Omental fat pad (tissue), 4 donors: ENCODE measurements around the gene CDYL. TPM values are rescaled to one million over a fixed set of nuclear protein-coding genes. Genes with fewer than 3 reads are reported as not detected.

ENCODE experiments used
- ATAC-seq: fragments of 150-250 bp; one replicate; pipeline ENCODE4 v1.9.1; 2016; ENCODE audit warnings: mild to moderate bottlenecking, moderate library complexity; ENCODE audit not compliant: low FRiP score
- DNase-seq: peaks from one replicate; pipeline ENCODE4 v3.0.0-alpha.2; 2019; ENCODE audit warnings: low spot score
- total RNA-seq, 4 donors: library from RNA; depleted of rRNA; stranded (reverse); fragments of >200 nt; gene quantifications; one replicate each; pipeline ENCODE4 v1.1.0, GENCODE V29; 2016
- TF ChIP-seq, protein P1 (sequence below), 3 donors: fragments of 450-650 bp; IDR thresholded peaks; one replicate each; pipeline ENCODE4 v1.5.1; 2016 to 2017; ENCODE audit warnings: antibody characterized with exemption in 3 of 3, mild to moderate bottlenecking in 3 of 3, moderate library complexity in 2 of 3

The CDYL gene
- total RNA-seq, 4 donors from 2014 or later = 32.2 to 34.5 (median 33.0) TPM

DNA sequence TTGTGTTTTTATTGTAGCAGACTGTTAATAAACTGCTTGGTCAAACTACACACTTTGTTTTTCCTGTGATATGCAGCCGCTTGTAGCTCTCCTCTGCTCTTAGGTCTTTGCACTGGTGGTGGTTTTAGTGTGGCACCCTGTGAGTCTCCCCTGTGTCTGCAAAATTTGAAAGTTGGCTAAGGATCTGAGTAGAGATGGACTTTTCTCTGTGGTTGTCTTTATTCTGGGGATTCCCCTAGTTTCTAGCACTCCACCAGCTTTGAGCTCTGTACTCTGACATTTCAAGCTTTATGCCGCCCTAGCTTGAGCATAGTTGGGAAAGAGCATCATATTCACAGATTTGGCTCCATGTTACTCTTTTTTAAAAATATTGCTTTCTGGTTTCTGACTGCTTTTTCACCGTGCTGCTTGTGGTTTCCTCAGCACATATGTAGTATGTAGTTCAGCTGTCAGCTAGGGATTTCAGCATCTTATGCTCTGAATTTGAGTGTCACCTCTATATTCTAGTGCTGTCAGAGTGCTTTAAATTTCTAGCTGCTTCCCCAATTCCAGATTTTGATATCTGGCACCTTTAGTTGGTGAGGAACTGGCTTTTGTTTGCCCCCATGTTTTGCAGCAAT lies 25.4 kb downstream of the CDYL start:
- no peak for ATAC-seq
- TF ChIP-seq, protein P1, sequence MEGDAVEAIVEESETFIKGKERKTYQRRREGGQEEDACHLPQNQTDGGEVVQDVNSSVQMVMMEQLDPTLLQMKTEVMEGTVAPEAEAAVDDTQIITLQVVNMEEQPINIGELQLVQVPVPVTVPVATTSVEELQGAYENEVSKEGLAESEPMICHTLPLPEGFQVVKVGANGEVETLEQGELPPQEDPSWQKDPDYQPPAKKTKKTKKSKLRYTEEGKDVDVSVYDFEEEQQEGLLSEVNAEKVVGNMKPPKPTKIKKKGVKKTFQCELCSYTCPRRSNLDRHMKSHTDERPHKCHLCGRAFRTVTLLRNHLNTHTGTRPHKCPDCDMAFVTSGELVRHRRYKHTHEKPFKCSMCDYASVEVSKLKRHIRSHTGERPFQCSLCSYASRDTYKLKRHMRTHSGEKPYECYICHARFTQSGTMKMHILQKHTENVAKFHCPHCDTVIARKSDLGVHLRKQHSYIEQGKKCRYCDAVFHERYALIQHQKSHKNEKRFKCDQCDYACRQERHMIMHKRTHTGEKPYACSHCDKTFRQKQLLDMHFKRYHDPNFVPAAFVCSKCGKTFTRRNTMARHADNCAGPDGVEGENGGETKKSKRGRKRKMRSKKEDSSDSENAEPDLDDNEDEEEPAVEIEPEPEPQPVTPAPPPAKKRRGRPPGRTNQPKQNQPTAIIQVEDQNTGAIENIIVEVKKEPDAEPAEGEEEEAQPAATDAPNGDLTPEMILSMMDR (IDR thresholded peaks at IDR 0.05) = no peak
- no peak for DNase-seq

DNA sequence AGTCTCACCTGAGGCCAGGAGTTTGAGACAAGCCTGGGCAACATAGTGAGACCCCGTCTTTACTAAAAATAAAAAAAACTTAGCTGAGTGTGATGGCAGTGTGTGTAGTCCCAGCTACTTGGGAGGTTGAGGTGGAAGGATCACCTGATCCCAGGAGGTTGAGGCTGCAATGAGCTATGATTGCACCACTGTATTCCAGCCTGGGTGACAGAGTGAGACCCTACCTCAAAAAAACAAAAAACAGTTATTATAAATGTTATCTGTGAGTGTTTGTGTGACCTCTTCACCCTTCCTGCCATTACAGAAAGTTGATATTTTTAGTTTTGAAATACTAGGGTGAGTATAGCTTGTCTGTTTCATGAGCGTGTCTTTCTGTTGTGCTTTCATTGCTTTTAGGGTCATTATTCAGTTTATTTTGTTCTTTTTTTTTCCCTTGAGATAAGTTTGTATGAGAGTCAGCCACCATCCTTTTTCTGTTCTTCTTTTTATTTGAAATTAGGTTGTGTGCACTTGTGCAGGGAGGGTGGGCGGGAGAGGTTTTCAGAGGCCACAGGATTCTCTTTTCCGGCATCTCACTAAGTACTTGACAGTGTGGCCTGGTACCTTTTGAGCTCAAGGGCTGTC lies 26.2 kb downstream of the CDYL start:
- DNase-seq = no peak
- TF ChIP-seq, protein P1 (IDR thresholded peaks at IDR 0.05) = no peak
- no peak for ATAC-seq

DNA sequence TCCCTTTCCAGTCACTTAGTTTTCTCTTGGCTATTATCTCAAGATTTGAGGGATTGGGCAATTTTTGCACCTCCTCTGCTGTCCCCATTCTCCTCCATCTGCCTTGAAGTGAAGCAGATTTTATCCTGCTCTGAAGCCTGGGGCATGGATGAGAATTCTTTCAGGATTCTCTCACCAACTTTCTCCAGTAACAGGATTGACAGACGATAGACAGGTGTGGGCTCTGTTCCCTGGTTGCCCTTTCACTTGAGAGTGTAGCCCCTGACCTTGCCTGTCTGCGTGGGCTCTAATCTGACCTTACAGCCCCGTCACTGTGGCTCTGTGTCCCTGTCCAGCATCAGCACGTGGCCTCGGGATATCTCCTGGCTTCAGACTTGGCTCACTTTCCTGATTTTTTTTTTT lies 27.1 kb downstream of the CDYL start:
- ATAC-seq (no peak), DNase-seq (no peak)
- TF ChIP-seq, protein P1 (IDR thresholded peaks at IDR 0.05) = no peak

DNA sequence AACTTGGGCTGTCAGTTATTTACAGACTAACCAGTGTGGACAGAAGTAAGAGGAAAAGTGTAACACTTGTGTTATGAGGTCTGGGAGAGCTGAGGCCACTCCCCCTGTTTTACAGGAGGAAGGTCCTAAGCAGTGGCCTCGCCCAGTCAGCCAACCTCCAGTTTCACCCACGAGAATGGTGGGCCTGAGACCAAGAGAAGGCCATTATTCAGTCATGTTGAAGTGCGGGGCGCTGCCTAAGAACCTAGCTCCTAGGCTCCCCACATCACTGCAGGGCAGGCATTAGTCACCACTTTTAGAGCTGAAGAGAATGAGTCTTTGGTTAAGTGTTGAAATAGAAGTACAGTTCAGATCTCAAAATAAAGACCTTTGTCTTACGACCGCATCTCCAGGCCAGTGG lies 27.9 kb downstream of the CDYL start:
- TF ChIP-seq, protein P1 (IDR thresholded peaks at IDR 0.05) = no peak
- ATAC-seq (peak; percentile 42), DNase-seq (no peak)

DNA sequence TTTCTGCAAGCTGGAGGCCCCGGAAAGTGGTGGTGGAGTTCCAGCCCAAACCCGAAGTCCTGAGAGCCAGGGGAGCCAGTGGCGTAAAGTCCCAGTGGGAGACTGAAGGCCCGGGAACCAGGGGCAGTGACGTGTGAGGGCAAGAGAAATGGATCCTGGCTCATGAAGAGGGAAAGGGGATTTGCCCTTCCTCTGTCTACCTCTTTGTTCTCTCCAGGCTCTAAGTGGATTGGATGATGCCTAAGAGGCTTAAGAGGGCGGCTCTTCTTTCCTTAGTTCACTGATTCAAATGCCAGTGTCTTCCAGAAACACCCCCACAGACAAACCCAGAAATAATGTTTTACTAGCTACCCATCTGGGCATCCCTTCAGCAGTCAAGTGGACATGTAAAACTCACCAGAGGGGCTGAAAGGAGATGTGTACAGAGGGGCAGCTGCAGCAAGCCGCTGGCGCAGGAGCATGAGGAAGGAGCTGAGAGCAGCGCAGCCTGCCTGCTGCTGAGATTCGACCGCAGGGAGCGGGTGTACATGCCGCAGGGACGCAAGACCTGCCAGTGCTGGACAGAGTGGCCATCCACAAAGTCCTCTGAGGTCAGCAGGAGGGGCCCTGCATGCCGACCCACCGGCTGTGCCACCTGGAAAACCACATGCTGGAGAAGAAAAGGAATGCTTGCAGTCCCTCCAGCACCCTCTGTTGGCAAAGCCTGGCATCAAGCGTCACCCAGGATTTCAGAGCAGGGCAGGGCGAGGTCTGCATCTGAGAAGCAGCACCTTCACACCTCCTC lies 29.5 kb downstream of the CDYL start:
- ATAC-seq (peak; percentile 29), DNase-seq (no peak)
- TF ChIP-seq, protein P1 (IDR thresholded peaks at IDR 0.05) = no peak

DNA sequence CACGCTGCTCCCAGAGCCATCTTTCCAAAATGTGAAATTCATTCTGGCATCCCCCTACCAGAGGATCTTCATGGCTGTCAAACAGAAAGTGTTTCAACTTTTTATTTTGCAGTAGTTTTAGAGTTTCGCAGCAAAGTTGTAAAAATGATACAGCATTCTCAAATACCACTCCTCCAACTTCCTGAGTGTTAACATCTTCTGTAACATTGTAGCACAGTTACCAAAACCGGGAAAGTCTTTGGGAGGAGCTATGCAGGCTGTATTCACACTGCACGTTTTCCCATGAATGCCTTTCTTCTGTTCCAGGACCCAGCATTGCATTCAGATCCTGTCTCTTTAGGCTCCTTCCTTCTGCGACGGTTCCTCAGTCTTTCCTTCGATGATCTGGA lies 30.1 kb downstream of the CDYL start:
- TF ChIP-seq, protein P1 (IDR thresholded peaks at IDR 0.05) = no peak
- ATAC-seq = no peak
- DNase-seq = no peak
